Kidney (tissue), 14 donors: ENCODE measurements around the gene GRIA4. TPM values are rescaled to one million over a fixed set of nuclear protein-coding genes. Genes with fewer than 3 reads are reported as not detected.

Experiments used
- DNase-seq, 5 donors: peaks; one replicate each; pipeline ENCODE4 v3.0.0-alpha.2; 2013 to 2020
- FAIRE-seq: peaks from 2 replicates; lab custom pipeline; 2012; peaks lifted over from hg19 to GRCh38; lab: Jason Lieb, UNC
- H3K27ac ChIP-seq, 2 donors: one replicate each; pipeline ENCODE4 v1.7.0; 2013; ENCODE audit warnings: low read depth in 2 of 2, low read length in 2 of 2, inconsistent platforms in 1 of 2
- H3K27me3 ChIP-seq: one replicate; pipeline ENCODE4 v1.7.1; 2013; ENCODE audit warnings: low read length, inconsistent platforms; ENCODE audit not compliant: control insufficient read depth, insufficient read depth
- H3K36me3 ChIP-seq, 3 donors: one replicate each; pipeline versions ENCODE4 v1.7.0 to v1.7.1; 2013; ENCODE audit warnings: low read length in 3 of 3, control low read depth in 1 of 3, inconsistent platforms in 1 of 3; ENCODE audit not compliant: insufficient read depth in 3 of 3, control insufficient read depth in 2 of 3
- H3K4me1 ChIP-seq, 3 donors: one replicate each; pipeline versions ENCODE4 v1.7.0 to v1.7.1; 2013; ENCODE audit warnings: low read length in 3 of 3, inconsistent platforms in 1 of 3, low read depth in 1 of 3; ENCODE audit not compliant: control insufficient read depth in 2 of 3, insufficient read depth in 2 of 3
- H3K4me3 ChIP-seq, 3 donors: one replicate each; pipeline versions ENCODE4 v1.7.0 to v1.8.1; 2013; ENCODE audit warnings: low read length in 3 of 3, control low read depth in 1 of 3, inconsistent platforms in 1 of 3
- H3K9ac ChIP-seq, 3 donors: one replicate each; pipeline versions ENCODE4 v1.7.0 to v1.7.1; 2013; ENCODE audit warnings: low read length in 3 of 3, control low read depth in 1 of 3, inconsistent platforms in 1 of 3
- H3K9me3 ChIP-seq, 3 donors: one replicate each; pipeline versions ENCODE4 v1.7.0 to v1.7.1; 2013; ENCODE audit warnings: low read length in 3 of 3, control low read depth in 1 of 3, inconsistent platforms in 1 of 3; ENCODE audit not compliant: control insufficient read depth in 2 of 3, insufficient read depth in 1 of 3
- intact Hi-C: fragments of 100-400 bp; cut with DNase I; formaldehyde crosslinking; loops from one replicate; pipeline ENCODE4 v1.11.1; 2022
- polyA plus RNA-seq: library from polyadenylated mRNA; stranded (reverse); fragments of 350-450 nt; fragmentation: Illumina TruSeq; extraction: RNeasy Lipid Tissue Mini Kit (QIAGEN cat#74804); gene quantifications from one replicate; pipeline ENCODE4 v1.2.3, GENCODE V29; 2014; ENCODE audit warnings: low read depth, low replicate concordance; ENCODE audit not compliant: insufficient read depth
- total RNA-seq: library from RNA; stranded (reverse); fragmentation: NEBNext Ultra II Directional; extraction: Animal tissue kit (Norgen Biotek cat#: 25700); gene quantifications from one replicate; pipeline ENCODE4 v1.2.1, GENCODE V29; 2021
- TF ChIP-seq, protein P1 (sequence below): IDR thresholded peaks from 3 replicates; pipeline ENCODE4 v1.5.1; 2012; ENCODE audit warnings: mild to moderate bottlenecking, moderate library complexity, borderline replicate concordance; ENCODE audit not compliant: insufficient read depth; ENCODE audit errors: extremely low read depth
- donor health status: control.
- donor health status: control.
- donor health status: control.
- donor health status: control.
- donor health status: control.
- donor health status: DM: yes; HTN: yes; CAD: no.
- donor health status: Normal renal cell carcinoma (clear cell type).

GRIA4 gene
- total and polyA plus RNA-seq, 2 donors from 2014 or later: 0.45 TPM; not detected in 1

DNA sequence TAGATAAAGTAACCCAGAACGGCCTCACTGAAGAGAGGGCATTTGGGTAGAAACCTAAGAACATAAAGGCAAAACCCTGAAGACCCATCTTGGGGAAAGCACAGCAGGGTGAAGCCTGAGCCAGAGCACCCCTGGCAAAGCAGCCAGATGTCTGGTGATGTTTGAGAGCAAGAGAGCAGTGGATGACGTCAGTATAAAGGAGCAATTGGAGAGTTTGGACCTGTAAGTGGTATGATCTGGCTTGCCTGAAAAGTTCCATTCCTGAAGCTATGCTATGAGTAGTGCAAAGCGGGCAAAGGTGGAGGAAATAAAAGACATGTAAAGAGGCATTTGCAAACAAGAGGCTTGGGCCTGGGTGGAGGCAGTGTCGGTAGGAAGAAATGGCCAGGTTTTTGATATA lies 244.4 kb downstream of the GRIA4 start:
- H3K27me3 ChIP-seq: no peaks in the 10 kb centered on the region
- TF ChIP-seq, protein P1, sequence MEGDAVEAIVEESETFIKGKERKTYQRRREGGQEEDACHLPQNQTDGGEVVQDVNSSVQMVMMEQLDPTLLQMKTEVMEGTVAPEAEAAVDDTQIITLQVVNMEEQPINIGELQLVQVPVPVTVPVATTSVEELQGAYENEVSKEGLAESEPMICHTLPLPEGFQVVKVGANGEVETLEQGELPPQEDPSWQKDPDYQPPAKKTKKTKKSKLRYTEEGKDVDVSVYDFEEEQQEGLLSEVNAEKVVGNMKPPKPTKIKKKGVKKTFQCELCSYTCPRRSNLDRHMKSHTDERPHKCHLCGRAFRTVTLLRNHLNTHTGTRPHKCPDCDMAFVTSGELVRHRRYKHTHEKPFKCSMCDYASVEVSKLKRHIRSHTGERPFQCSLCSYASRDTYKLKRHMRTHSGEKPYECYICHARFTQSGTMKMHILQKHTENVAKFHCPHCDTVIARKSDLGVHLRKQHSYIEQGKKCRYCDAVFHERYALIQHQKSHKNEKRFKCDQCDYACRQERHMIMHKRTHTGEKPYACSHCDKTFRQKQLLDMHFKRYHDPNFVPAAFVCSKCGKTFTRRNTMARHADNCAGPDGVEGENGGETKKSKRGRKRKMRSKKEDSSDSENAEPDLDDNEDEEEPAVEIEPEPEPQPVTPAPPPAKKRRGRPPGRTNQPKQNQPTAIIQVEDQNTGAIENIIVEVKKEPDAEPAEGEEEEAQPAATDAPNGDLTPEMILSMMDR: no peak
- no peaks in the 10 kb centered on the region for H3K9me3 ChIP-seq
- no peaks in the 10 kb centered on the region for H3K36me3 ChIP-seq
- intact Hi-C loops: no loop called here
- H3K9ac ChIP-seq: no peak overlapping the region
- H3K27ac ChIP-seq: no peak overlapping the region
- no peak overlapping the region for H3K4me3 ChIP-seq
- H3K4me1 ChIP-seq: no peaks in the 10 kb centered on the region
- FAIRE-seq: no peak
- no peak for DNase-seq

DNA sequence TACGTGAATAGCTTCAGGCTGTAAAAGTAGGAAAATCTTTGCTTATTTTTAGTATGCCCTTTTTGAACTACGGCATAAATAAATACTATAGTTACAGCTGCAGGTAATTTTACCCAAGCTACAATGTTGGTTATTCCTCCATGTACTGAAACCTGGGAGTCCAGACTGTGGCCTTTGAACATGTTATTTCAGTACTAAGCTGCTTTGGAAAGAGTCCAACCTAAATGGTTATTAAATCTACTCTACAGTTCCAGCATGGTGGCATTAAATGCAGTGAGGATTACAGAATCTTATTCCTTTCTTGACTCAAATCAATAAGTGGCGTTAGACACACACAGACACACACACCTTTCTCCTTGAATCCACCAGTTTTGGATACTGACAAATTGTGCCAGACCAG lies 247.1 kb downstream of the GRIA4 start:
- Histone ChIP-seq H3K36me3 (no peaks in the 10 kb centered on the region), H3K4me1 (no peaks in the 10 kb centered on the region), H3K9me3 (no peaks in the 10 kb centered on the region), H3K27me3 (no peaks in the 10 kb centered on the region), H3K9ac (no peak overlapping the region), H3K27ac (no peak overlapping the region), H3K4me3 (no peak overlapping the region)
- FAIRE-seq (no peak), DNase-seq (no peak)
- intact Hi-C loops: no loop called here
- TF ChIP-seq, protein P1: no peak

DNA sequence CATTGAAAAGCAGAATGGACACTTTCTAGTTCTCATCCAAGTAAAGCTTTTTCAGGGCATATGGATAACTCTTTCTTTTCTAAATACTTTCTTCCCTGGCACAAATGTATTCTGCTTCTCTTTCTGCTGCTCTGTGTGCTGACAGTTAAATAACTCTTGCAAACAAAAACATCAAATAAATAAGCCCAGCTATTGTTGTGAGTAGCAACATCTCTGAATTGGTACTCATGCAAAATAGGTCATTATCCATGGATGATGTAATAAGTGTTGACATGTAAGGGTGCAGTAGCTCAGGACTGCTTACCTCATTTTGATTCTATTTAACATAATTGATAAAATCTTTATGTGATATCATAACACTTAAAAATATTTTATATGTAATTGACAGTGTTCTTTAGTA lies 247.9 kb downstream of the GRIA4 start:
- DNase-seq (no peak), FAIRE-seq (no peak)
- H3K27ac ChIP-seq: no peak overlapping the region
- H3K4me1 ChIP-seq: no peaks in the 10 kb centered on the region
- no peak overlapping the region for H3K4me3 ChIP-seq
- TF ChIP-seq, protein P1: no peak
- H3K9ac ChIP-seq: no peak overlapping the region
- no peaks in the 10 kb centered on the region for H3K36me3 ChIP-seq
- H3K27me3 ChIP-seq: no peaks in the 10 kb centered on the region
- intact Hi-C loops: no loop called here
- no peaks in the 10 kb centered on the region for H3K9me3 ChIP-seq

DNA sequence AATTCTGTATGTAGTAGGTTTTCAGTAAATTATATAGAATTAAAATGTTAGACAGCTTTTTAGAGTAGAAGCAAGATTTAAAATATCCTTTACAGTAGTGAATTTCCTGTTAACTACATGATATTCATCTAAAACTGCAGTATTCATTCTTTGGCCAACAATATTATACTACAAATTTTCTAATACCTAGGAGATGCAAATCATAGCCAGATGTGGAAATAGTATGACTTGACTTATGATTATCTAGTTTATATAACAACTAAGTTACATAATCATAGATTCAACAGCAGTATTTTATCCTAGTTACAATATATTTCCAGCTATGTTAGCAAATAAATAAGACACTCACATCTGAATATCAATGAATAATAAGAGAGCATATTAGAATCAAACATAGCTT lies 249.0 kb downstream of the GRIA4 start:
- H3K36me3 ChIP-seq: no peaks in the 10 kb centered on the region
- no peak overlapping the region for H3K27ac ChIP-seq
- H3K9ac ChIP-seq: no peak overlapping the region
- no peaks in the 10 kb centered on the region for H3K9me3 ChIP-seq
- H3K4me3 ChIP-seq: no peak overlapping the region
- intact Hi-C loops: no loop called here
- no peaks in the 10 kb centered on the region for H3K27me3 ChIP-seq
- FAIRE-seq (no peak), DNase-seq (no peak)
- no peaks in the 10 kb centered on the region for H3K4me1 ChIP-seq
- TF ChIP-seq, protein P1: no peak
